SK-N-SH (cell line): ENCODE results near the gene SYCP1.

Experiments used
- RFX5 ChIP-seq: IDR thresholded peaks from 2 replicates; pipeline ENCODE4 v1.6.1; 2012; ENCODE audit warnings: mild to moderate bottlenecking, improper control_type of control experiment, low read length
- TF ChIP-seq, protein P1 (sequence below): IDR thresholded peaks from 2 replicates; pipeline ENCODE4 v1.4.0; 2012; ENCODE audit warnings: low read depth, borderline replicate concordance
- TF ChIP-seq, protein P2 (sequence below): fragments of 200-600 bp; sonication (generic); IDR thresholded peaks from 2 replicates; pipeline ENCODE4 v1.6.1; 2017; ENCODE audit warnings: antibody characterized with exemption, mild to moderate bottlenecking, moderate library complexity
- TF ChIP-seq, protein P3 (sequence below): fragments of 150-350 bp; IDR thresholded peaks from 2 replicates; pipeline ENCODE4 v1.6.1; 2017; ENCODE audit warnings: antibody characterized with exemption, low read length, low read depth, borderline replicate concordance

DNA sequence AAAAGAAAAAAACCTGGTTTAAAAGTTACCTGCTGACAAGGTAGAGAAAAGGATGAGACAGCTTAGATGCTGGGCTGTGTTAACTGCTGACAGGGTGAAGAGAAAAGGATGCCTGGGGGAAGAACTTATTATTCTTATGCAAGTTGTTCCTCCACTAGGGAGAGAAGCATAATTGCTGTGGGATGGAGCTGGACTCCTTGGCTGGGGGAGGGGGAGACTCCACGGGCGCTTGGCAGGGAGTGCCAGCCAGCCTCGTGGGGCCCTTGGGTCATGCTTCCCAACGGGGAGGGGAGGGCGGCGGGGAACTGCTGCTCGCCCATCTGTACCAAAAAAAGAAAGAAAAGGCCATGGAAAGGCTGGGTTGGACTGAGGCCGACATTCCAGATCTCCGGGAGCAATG lies 47.2 kb downstream of the SYCP1 start:
- TF ChIP-seq, protein P1, sequence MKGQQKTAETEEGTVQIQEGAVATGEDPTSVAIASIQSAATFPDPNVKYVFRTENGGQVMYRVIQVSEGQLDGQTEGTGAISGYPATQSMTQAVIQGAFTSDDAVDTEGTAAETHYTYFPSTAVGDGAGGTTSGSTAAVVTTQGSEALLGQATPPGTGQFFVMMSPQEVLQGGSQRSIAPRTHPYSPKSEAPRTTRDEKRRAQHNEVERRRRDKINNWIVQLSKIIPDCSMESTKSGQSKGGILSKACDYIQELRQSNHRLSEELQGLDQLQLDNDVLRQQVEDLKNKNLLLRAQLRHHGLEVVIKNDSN = no peak
- TF ChIP-seq, protein P2, sequence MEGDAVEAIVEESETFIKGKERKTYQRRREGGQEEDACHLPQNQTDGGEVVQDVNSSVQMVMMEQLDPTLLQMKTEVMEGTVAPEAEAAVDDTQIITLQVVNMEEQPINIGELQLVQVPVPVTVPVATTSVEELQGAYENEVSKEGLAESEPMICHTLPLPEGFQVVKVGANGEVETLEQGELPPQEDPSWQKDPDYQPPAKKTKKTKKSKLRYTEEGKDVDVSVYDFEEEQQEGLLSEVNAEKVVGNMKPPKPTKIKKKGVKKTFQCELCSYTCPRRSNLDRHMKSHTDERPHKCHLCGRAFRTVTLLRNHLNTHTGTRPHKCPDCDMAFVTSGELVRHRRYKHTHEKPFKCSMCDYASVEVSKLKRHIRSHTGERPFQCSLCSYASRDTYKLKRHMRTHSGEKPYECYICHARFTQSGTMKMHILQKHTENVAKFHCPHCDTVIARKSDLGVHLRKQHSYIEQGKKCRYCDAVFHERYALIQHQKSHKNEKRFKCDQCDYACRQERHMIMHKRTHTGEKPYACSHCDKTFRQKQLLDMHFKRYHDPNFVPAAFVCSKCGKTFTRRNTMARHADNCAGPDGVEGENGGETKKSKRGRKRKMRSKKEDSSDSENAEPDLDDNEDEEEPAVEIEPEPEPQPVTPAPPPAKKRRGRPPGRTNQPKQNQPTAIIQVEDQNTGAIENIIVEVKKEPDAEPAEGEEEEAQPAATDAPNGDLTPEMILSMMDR = no peak
- TF ChIP-seq, protein P3, sequence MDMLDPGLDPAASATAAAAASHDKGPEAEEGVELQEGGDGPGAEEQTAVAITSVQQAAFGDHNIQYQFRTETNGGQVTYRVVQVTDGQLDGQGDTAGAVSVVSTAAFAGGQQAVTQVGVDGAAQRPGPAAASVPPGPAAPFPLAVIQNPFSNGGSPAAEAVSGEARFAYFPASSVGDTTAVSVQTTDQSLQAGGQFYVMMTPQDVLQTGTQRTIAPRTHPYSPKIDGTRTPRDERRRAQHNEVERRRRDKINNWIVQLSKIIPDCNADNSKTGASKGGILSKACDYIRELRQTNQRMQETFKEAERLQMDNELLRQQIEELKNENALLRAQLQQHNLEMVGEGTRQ = no peak
- TF ChIP-seq RFX5 = no peak
